ENCODE results near the gene FNIP1.

DNA sequence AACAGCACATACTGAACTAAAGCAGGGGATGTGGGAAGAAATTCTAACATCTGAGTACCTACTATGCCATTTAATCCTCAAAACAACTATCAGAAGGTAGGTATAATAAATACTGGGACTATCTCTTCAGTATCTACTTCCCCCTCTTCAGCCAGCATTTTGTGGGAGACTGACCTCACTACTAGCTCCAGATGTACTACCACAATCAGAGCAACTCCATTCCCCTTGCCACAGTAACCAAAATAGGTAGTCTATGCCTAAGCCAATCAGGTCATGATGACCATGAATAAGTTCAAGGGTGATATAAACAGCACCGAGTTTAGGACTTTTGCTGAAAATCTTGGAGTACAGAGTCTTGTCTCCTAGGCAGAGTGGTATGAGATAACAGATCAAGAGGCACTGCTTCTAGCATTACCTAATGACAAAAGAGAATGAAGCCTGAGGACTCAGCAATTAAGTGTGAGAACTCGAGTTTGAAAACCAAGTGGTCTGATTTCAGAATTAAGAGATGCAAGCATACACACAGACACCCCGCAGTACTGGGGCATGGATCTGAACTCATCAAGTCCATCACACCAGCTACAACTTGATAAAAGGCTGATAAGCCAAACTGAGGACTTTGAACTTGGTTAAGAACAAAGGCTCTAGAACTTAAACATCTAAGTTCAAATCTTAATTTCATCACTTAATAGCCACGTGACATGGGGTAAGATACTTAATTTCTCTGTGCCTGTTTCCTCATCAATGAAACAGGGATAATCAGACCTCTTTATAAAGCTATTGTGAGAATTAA is 9.7 kb downstream of the FNIP1 start:
- TF ChIP-seq, protein P1, sequence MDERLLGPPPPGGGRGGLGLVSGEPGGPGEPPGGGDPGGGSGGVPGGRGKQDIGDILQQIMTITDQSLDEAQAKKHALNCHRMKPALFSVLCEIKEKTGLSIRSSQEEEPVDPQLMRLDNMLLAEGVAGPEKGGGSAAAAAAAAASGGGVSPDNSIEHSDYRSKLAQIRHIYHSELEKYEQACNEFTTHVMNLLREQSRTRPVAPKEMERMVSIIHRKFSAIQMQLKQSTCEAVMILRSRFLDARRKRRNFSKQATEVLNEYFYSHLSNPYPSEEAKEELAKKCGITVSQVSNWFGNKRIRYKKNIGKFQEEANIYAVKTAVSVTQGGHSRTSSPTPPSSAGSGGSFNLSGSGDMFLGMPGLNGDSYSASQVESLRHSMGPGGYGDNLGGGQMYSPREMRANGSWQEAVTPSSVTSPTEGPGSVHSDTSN (CRISPR knock-in tag; IDR thresholded peaks at IDR 0.05), result no peak
- TF ChIP-seq PRPF4 (IDR thresholded peaks at IDR 0.05; ENCODE audit: low read depth, low read length, poor library complexity, severe bottlenecking) (no peak), SP2 (CRISPR knock-in tag; IDR thresholded peaks at IDR 0.05) (no peak), CBX5 (CRISPR knock-in tag; IDR thresholded peaks at IDR 0.05; ENCODE audit: borderline replicate concordance) (no peak), FOSL1 (CRISPR knock-in tag; IDR thresholded peaks at IDR 0.05; ENCODE audit: borderline replicate concordance) (no peak), ZNF224 (CRISPR knock-in tag; IDR thresholded peaks at IDR 0.05) (no peak), HMGA1 (CRISPR knock-in tag; conservative IDR thresholded peaks at IDR 0.05) (no peak)
- TF ChIP-seq, protein P2, sequence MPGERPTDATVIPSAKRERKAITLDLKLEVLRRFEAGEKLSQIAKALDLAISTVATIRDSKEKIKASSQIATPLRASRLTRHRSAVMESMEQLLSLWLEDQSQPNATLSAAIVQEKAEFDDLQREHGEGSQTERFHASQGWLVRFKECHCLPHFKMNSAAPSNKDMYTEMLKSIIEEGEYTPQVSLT (CRISPR knock-in tag; IDR thresholded peaks at IDR 0.05; ENCODE audit: borderline replicate concordance, low read depth), result no peak

All from HepG2 (cell line).